Measurements from ENCODE around the gene MID2. TPM values are rescaled to one million over a fixed set of nuclear protein-coding genes. Genes with fewer than 3 reads are reported as not detected.
A peak's percentile ranks its signal among the peaks of the same experiment; 100 is the strongest.
"Not testable (repeated sequence)": the region's sequence is repeated elsewhere in the genome, so short reads cannot be mapped to it uniquely, and the experiment has no call there.

The MID2 gene
- polyA plus RNA-seq, 4 donors: 0.67 to 6.9 (median 1.6) TPM

DNA sequence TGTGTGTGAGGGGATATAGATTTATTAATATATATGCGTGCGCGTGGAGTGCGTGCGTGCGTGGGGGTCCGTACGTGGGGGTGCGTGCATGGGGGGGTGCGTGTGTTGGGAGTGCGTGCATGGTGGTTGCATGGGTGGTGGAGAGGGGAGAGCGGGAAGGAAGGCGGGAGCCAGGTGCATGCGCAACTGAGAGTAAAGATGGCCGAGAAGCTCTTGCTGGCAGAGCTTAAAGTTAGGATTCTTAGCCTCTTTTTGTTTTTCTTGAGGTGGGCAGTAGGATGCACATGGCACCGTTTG, 110.7 kb downstream of the MID2 start:
- H3K27ac ChIP-seq (ENCODE audit: low read depth in 1 of 3, low read length in 2 of 3): no peak overlapping the region
- no peaks in the 10 kb centered on the region for H3K4me1 ChIP-seq (ENCODE audit: control insufficient read depth in 3 of 3, insufficient read depth in 2 of 3, low read depth in 1 of 3, low read length in 2 of 3)
- no peak for FAIRE-seq
- no peaks in the 10 kb centered on the region for H3K9me3 ChIP-seq (ENCODE audit: control insufficient read depth in 2 of 2, insufficient read depth in 1 of 2, low read depth in 1 of 2, low read length in 1 of 2)
- H3K27me3 ChIP-seq (ENCODE audit: control insufficient read depth in 3 of 3, insufficient read depth in 3 of 3, low read length in 3 of 3): peaks cover 0 to 3% (median 0%) of the 10 kb centered on the region in 3 donors
- no peak for DNase-seq
- peak overlapping the region in 1 of 3 donors; percentile 40 for H3K4me3 ChIP-seq (ENCODE audit: low read depth in 1 of 3, low read length in 3 of 3)
- 42 to 65% (median 59%) methylated on average over 15 to 16 of the region's 16 CpGs for WGBS, 3 donors
- H3K36me3 ChIP-seq (ENCODE audit: control insufficient read depth in 3 of 3, insufficient read depth in 2 of 3, low read depth in 1 of 3, low read length in 3 of 3): no peaks in the 10 kb centered on the region

DNA sequence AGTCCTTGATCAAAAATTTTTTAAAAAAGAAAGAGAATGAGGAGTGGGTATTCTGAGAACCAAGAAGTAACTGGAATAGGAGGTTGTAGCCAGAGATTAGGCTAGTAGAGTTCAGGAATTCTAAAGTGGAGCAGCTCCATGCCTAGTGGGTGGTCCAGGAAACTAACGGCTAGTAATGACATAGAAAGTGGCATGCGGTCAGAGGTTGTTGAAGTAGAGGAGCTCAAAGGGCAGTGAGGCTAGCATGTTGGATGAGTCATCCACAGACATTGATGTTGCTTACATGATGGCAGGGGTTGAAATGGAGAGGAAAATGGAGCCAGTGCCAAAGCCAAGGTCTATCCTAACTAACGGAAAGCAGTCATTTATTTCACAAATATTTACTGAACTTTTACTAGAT, 114.4 kb downstream of the MID2 start:
- peak; percentile 9 to 24 for DNase-seq
- WGBS, 3 donors: 22 to 56% (median 54%) methylated on average over 3 of the region's 3 CpGs
- Histone ChIP-seq H3K36me3 (ENCODE audit: control insufficient read depth in 3 of 3, insufficient read depth in 2 of 3, low read depth in 1 of 3, low read length in 3 of 3) (no peaks in the 10 kb centered on the region), H3K9me3 (ENCODE audit: control insufficient read depth in 2 of 2, insufficient read depth in 1 of 2, low read depth in 1 of 2, low read length in 1 of 2) (no peaks in the 10 kb centered on the region), H3K4me3 (ENCODE audit: low read depth in 1 of 3, low read length in 3 of 3) (no peak overlapping the region), H3K27ac (ENCODE audit: low read depth in 1 of 3, low read length in 2 of 3) (no peak overlapping the region), H3K27me3 (ENCODE audit: control insufficient read depth in 3 of 3, insufficient read depth in 3 of 3, low read length in 3 of 3) (peaks cover 0 to 3% (median 0%) of the 10 kb centered on the region in 3 donors), H3K4me1 (ENCODE audit: control insufficient read depth in 3 of 3, insufficient read depth in 2 of 3, low read depth in 1 of 3, low read length in 2 of 3) (no peaks in the 10 kb centered on the region)
- no peak for FAIRE-seq

DNA sequence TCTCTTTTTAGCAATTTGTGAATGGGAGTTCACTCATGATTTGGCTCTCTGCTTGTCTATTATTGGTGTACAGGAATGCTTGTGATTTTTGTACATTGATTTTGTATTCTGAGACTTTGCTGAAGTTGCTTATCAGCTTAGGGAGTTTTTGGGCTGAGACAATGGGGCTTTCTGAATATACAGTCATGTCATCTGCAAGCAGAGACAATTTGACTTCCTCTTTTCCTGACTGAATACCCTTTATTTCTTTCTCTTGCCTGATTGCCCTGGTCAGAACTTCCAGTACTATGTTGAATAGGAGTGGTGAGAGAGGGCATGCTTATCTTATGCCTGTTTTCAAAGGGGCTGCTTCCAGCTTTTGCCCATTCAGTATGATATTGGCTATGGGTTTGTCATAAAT, 129.7 kb downstream of the MID2 start:
- not testable (repeated sequence) for H3K36me3 ChIP-seq (ENCODE audit: control insufficient read depth in 3 of 3, insufficient read depth in 2 of 3, low read depth in 1 of 3, low read length in 3 of 3); H3K4me3 ChIP-seq (ENCODE audit: low read depth in 1 of 3, low read length in 3 of 3); H3K27me3 ChIP-seq (ENCODE audit: control insufficient read depth in 3 of 3, insufficient read depth in 3 of 3, low read length in 3 of 3); H3K27ac ChIP-seq (ENCODE audit: low read depth in 1 of 3, low read length in 2 of 3); DNase-seq; FAIRE-seq; H3K9me3 ChIP-seq (ENCODE audit: control insufficient read depth in 2 of 2, insufficient read depth in 1 of 2, low read depth in 1 of 2, low read length in 1 of 2); H3K4me1 ChIP-seq (ENCODE audit: control insufficient read depth in 3 of 3, insufficient read depth in 2 of 3, low read depth in 1 of 3, low read length in 2 of 3)

DNA sequence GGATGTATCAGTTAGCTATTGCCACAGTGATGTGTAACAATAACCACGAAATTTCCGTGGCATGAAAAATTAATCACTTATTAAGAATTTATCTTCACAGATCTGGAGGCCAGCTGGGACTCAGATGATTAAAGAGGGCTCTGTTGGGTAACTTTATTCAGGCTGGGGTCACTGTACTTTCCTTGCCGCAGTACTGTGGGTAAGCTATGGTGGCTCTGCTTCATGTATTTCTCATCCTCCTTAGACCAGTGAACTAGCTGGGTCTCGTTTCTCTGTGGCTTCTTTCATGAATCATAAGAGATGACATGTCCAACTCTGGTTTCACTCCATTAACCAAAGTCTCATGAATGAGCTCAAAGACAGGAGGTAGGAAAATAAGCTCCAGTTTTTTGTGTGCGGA, 143.0 kb downstream of the MID2 start:
- WGBS, 3 donors: 66 to 87% (median 75%) methylated on average over 5 of the region's 5 CpGs
- Histone ChIP-seq H3K9me3 (ENCODE audit: control insufficient read depth in 2 of 2, insufficient read depth in 1 of 2, low read depth in 1 of 2, low read length in 1 of 2) (no peaks in the 10 kb centered on the region), H3K27me3 (ENCODE audit: control insufficient read depth in 3 of 3, insufficient read depth in 3 of 3, low read length in 3 of 3) (no peaks in the 10 kb centered on the region), H3K4me3 (ENCODE audit: low read depth in 1 of 3, low read length in 3 of 3) (no peak overlapping the region), H3K27ac (ENCODE audit: low read depth in 1 of 3, low read length in 2 of 3) (no peak overlapping the region), H3K36me3 (ENCODE audit: control insufficient read depth in 3 of 3, insufficient read depth in 2 of 3, low read depth in 1 of 3, low read length in 3 of 3) (no peaks in the 10 kb centered on the region), H3K4me1 (ENCODE audit: control insufficient read depth in 3 of 3, insufficient read depth in 2 of 3, low read depth in 1 of 3, low read length in 2 of 3) (no peaks in the 10 kb centered on the region)
- FAIRE-seq (no peak), DNase-seq (no peak)

DNA sequence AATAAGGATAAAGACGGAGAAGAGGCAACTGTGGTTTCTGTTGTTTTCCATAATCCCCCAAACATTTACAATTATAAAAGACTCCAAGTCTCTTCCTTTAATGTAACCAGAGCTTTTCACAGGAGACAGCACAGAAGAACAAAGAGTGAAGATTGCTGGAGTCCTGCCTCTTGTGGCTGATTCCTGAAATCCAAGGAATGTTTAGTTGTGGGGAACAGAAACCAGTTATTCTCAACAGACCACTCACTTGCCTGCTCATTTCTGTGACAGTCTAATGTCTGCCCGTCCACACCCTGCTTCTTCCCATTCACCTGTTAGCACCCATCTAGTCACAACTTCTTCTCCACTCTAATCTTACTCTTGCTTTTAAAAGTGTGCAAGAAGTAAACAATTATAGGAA, 144.4 kb downstream of the MID2 start:
- H3K4me1 ChIP-seq (ENCODE audit: control insufficient read depth in 3 of 3, insufficient read depth in 2 of 3, low read depth in 1 of 3, low read length in 2 of 3): no peaks in the 10 kb centered on the region
- no peak for FAIRE-seq
- 46 to 75% (median 67%) methylated on average over 2 of the region's 2 CpGs for WGBS, 3 donors
- H3K27ac ChIP-seq (ENCODE audit: low read depth in 1 of 3, low read length in 2 of 3): no peak overlapping the region
- no peaks in the 10 kb centered on the region for H3K27me3 ChIP-seq (ENCODE audit: control insufficient read depth in 3 of 3, insufficient read depth in 3 of 3, low read length in 3 of 3)
- DNase-seq: no peak
- H3K36me3 ChIP-seq (ENCODE audit: control insufficient read depth in 3 of 3, insufficient read depth in 2 of 3, low read depth in 1 of 3, low read length in 3 of 3): no peaks in the 10 kb centered on the region
- H3K4me3 ChIP-seq (ENCODE audit: low read depth in 1 of 3, low read length in 3 of 3): no peak overlapping the region
- no peaks in the 10 kb centered on the region for H3K9me3 ChIP-seq (ENCODE audit: control insufficient read depth in 2 of 2, insufficient read depth in 1 of 2, low read depth in 1 of 2, low read length in 1 of 2)

DNA sequence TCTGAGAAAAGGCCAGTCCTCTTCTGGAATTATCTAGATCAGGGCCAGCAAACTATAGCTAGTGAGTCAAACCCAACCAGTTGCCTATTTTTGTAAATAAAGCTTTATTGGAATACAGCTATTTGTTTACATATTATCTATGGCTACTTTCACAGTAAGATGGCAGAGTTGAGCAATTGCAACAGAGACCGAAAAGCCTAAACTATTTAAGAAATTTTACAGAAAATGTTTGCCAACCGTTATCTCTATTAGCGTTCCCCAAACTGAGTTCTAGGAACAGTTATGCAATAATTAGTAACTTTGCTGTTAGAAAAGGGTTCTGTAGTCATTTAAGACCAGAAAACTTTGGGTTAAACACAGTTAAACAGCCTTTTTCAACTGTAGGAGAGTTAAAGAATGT, 146.0 kb downstream of the MID2 start:
- 88 to 91% (median 89%) methylated on average over 3 of the region's 3 CpGs for WGBS, 3 donors
- no peaks in the 10 kb centered on the region for H3K9me3 ChIP-seq (ENCODE audit: control insufficient read depth in 2 of 2, insufficient read depth in 1 of 2, low read depth in 1 of 2, low read length in 1 of 2)
- no peaks in the 10 kb centered on the region for H3K36me3 ChIP-seq (ENCODE audit: control insufficient read depth in 3 of 3, insufficient read depth in 2 of 3, low read depth in 1 of 3, low read length in 3 of 3)
- no peaks in the 10 kb centered on the region for H3K27me3 ChIP-seq (ENCODE audit: control insufficient read depth in 3 of 3, insufficient read depth in 3 of 3, low read length in 3 of 3)
- H3K27ac ChIP-seq (ENCODE audit: low read depth in 1 of 3, low read length in 2 of 3): no peak overlapping the region
- FAIRE-seq (no peak), DNase-seq (no peak)
- no peak overlapping the region for H3K4me3 ChIP-seq (ENCODE audit: low read depth in 1 of 3, low read length in 3 of 3)
- no peaks in the 10 kb centered on the region for H3K4me1 ChIP-seq (ENCODE audit: control insufficient read depth in 3 of 3, insufficient read depth in 2 of 3, low read depth in 1 of 3, low read length in 2 of 3)

Other genes with a start within 250 kb of the MID2 start
- 10 to 100 TPM in 3 of 4 donors, 1 to 10 TPM in 1; 2.9 to 22.0 (median 15.7) TPM for gene PRPS1, start 197.4 kb upstream of the MID2 start, polyA plus RNA-seq
- gene TSC22D3, start 50.1 kb upstream of the MID2 start, polyA plus RNA-seq: 100 to 1,000 TPM in 3 of 4 donors, 10 to 100 TPM in 1; 85.6 to 244 (median 120) TPM
- under 1 TPM in 2 of 4 donors, not detected in 2; 0.01 to 0.10 TPM for gene NCBP2L, start 48.1 kb upstream of the MID2 start, polyA plus RNA-seq
- gene TEX13B, start 156.5 kb downstream of the MID2 start, polyA plus RNA-seq: not detected
- under 1 TPM in 3 of 4 donors, not detected in 1; 0.16 to 0.45 (median 0.43) TPM for gene VSIG1, start 219.2 kb downstream of the MID2 start, polyA plus RNA-seq

All from small intestine (tissue), 7 donors.